MM.1S (cell line): Measurements from ENCODE around the gene FADS1.

Experiments
- DNase-seq: peaks from one replicate; pipeline ENCODE4 v3.0.0-alpha.2; 2015
- H2AFZ ChIP-seq: fragments of 300-600 bp; sonication (generic); 2 replicates; pipeline ENCODE4 v1.6.0; 2016; ENCODE audit warnings: antibody characterized with exemption, low read length
- H3F3A ChIP-seq: fragments of 300-600 bp; sonication (generic); 2 replicates; pipeline ENCODE4 v1.6.1; 2016; ENCODE audit warnings: mild to moderate bottlenecking, antibody characterized with exemption, low read length, moderate library complexity, mixed read lengths; ENCODE audit not compliant: insufficient read depth
- H3K27ac ChIP-seq: fragments of 300-600 bp; sonication (generic); 2 replicates; pipeline ENCODE4 v1.5.1; 2016; ENCODE audit warnings: mild to moderate bottlenecking, low read length
- H3K27me3 ChIP-seq: fragments of 300-600 bp; sonication (generic); replicated peaks from 2 replicates; pipeline ENCODE4 v1.6.0; 2016; ENCODE audit warnings: low read length; ENCODE audit not compliant: insufficient read depth
- H3K36me3 ChIP-seq: fragments of 300-600 bp; sonication (generic); replicated peaks from 2 replicates; pipeline ENCODE4 v1.6.1; 2016; ENCODE audit warnings: mild to moderate bottlenecking, low read length, mixed read lengths; ENCODE audit not compliant: insufficient read depth
- H3K4me1 ChIP-seq: fragments of 300-600 bp; sonication (generic); 2 replicates; pipeline ENCODE4 v1.6.1; 2016; ENCODE audit warnings: low read length, mixed read lengths
- H3K4me2 ChIP-seq: fragments of 300-600 bp; sonication (generic); 2 replicates; pipeline ENCODE4 v1.6.0; 2016; ENCODE audit warnings: low read depth, low read length
- H3K4me3 ChIP-seq: fragments of 300-600 bp; sonication (generic); 2 replicates; pipeline ENCODE4 v1.5.1; 2016; ENCODE audit warnings: low read length, mixed read lengths
- H3K79me2 ChIP-seq: fragments of 300-600 bp; sonication (generic); 2 replicates; pipeline ENCODE4 v1.6.1; 2016; ENCODE audit warnings: mixed run types, low read length, mixed read lengths
- H3K9ac ChIP-seq: fragments of 300-600 bp; sonication (generic); 2 replicates; pipeline ENCODE4 v1.6.1; 2016; ENCODE audit warnings: low read length, mixed read lengths
- H3K9me2 ChIP-seq: fragments of 300-600 bp; sonication (generic); replicated peaks from 2 replicates; pipeline ENCODE4 v1.6.1; 2016; ENCODE audit warnings: mild to moderate bottlenecking, low read length, mixed read lengths; ENCODE audit not compliant: insufficient read depth
- H3K9me3 ChIP-seq: fragments of 300-600 bp; sonication (generic); replicated peaks from 2 replicates; pipeline ENCODE4 v1.6.1; 2016; ENCODE audit warnings: mild to moderate bottlenecking, low read length, mixed read lengths; ENCODE audit not compliant: insufficient read depth
- H4K20me1 ChIP-seq: fragments of 300-600 bp; sonication (generic); 2 replicates; pipeline ENCODE4 v1.6.1; 2016; ENCODE audit warnings: mild to moderate bottlenecking, low read length, moderate library complexity, mixed read lengths; ENCODE audit not compliant: insufficient read depth
- CTCF ChIP-seq: fragments of 300-600 bp; sonication (generic); IDR thresholded peaks from 2 replicates; pipeline ENCODE4 v1.5.1; 2016; ENCODE audit warnings: antibody characterized with exemption, low read length, mixed read lengths
- EZH2 ChIP-seq: fragments of 300-600 bp; sonication (generic); optimal IDR thresholded peaks from 2 replicates; pipeline ENCODE3; 2017; ENCODE audit warnings: low read depth, mild to moderate bottlenecking, antibody characterized with exemption, low read length, mixed read lengths
- EZH2phosphoT487 ChIP-seq: fragments of 300-600 bp; sonication (generic); IDR thresholded peaks from 2 replicates; pipeline ENCODE4 v1.6.1; 2018; ENCODE audit warnings: antibody characterized with exemption, low read length

Gene FADS1

GRCh38 chr11:61785837-61786402, 30.9 kb downstream of the FADS1 start:
- no peaks in the 10 kb centered on the region for H3K9me2 ChIP-seq
- no peak overlapping the region for H3K27ac ChIP-seq
- no peak overlapping the region for H2AFZ ChIP-seq
- no peaks in the 10 kb centered on the region for H4K20me1 ChIP-seq
- no peaks in the 10 kb centered on the region for H3K27me3 ChIP-seq
- no peak for DNase-seq
- no peaks in the 10 kb centered on the region for H3K9me3 ChIP-seq
- H3K4me2 ChIP-seq, result no peak overlapping the region
- no peaks in the 10 kb centered on the region for H3K4me1 ChIP-seq
- no peaks in the 10 kb centered on the region for H3F3A ChIP-seq
- peaks cover 20% of the 10 kb centered on the region for H3K79me2 ChIP-seq
- H3K9ac ChIP-seq, result no peak overlapping the region
- H3K4me3 ChIP-seq, result no peak overlapping the region
- TF ChIP-seq EZH2 (no peak), EZH2phosphoT487 (no peak), CTCF (no peak)
- no peaks in the 10 kb centered on the region for H3K36me3 ChIP-seq

GRCh38 chr11:61784506-61784805, 32.3 kb downstream of the FADS1 start:
- Histone ChIP-seq H3K4me1 (no peaks in the 10 kb centered on the region), H3K9me2 (no peaks in the 10 kb centered on the region), H3F3A (no peaks in the 10 kb centered on the region), H3K4me3 (no peak overlapping the region), H3K36me3 (no peaks in the 10 kb centered on the region), H2AFZ (no peak overlapping the region), H4K20me1 (no peaks in the 10 kb centered on the region), H3K79me2 (peaks cover 6% of the 10 kb centered on the region), H3K27ac (no peak overlapping the region), H3K27me3 (no peaks in the 10 kb centered on the region), H3K9me3 (no peaks in the 10 kb centered on the region), H3K4me2 (no peak overlapping the region), H3K9ac (no peak overlapping the region)
- no peak for TF ChIP-seq EZH2phosphoT487
- no peak for TF ChIP-seq CTCF
- TF ChIP-seq EZH2, result no peak
- DNase-seq, result no peak

GRCh38 chr11:61783717-61784505, 32.9 kb downstream of the FADS1 start:
- H3K27ac ChIP-seq, result no peak overlapping the region
- H3K4me2 ChIP-seq, result no peak overlapping the region
- H4K20me1 ChIP-seq, result no peaks in the 10 kb centered on the region
- TF ChIP-seq CTCF (no peak), EZH2phosphoT487 (no peak), EZH2 (no peak)
- no peaks in the 10 kb centered on the region for H3F3A ChIP-seq
- no peaks in the 10 kb centered on the region for H3K9me3 ChIP-seq
- H2AFZ ChIP-seq, result no peak overlapping the region
- peaks cover 3% of the 10 kb centered on the region; the same call in 1 of the 2 replicates for H3K79me2 ChIP-seq
- no peaks in the 10 kb centered on the region for H3K27me3 ChIP-seq
- no peak overlapping the region for H3K9ac ChIP-seq
- no peaks in the 10 kb centered on the region for H3K36me3 ChIP-seq
- no peak overlapping the region for H3K4me3 ChIP-seq
- no peaks in the 10 kb centered on the region for H3K4me1 ChIP-seq
- H3K9me2 ChIP-seq, result no peaks in the 10 kb centered on the region
- DNase-seq, result no peak
